Mesenchymal stem cell (in vitro differentiated cells and primary cell): ENCODE measurements around the gene TMEM108.

Experiments used
- DNase-seq: peaks from one replicate; pipeline ENCODE4 v3.0.0-alpha.2; 2013
- H2AFZ ChIP-seq: one replicate; pipeline ENCODE4 v1.6.1; 2013; ENCODE audit warnings: low read depth, mild to moderate bottlenecking, control low read depth, inconsistent platforms, low read length, moderate library complexity
- H2AK5ac ChIP-seq: 2 replicates; pipeline ENCODE4 v1.6.1; 2013; ENCODE audit warnings: low read length, moderate library complexity, mild to moderate bottlenecking, inconsistent platforms; ENCODE audit not compliant: severe bottlenecking
- H2BK120ac ChIP-seq: one replicate; pipeline ENCODE4 v1.6.1; 2013; ENCODE audit warnings: low read depth, mild to moderate bottlenecking, inconsistent platforms, low read length, moderate library complexity
- H2BK12ac ChIP-seq, 2 experiments: one replicate each; pipeline ENCODE4 v1.6.1; 2013; ENCODE audit warnings: inconsistent platforms in 2 of 2, low read length in 2 of 2, mild to moderate bottlenecking in 2 of 2, moderate library complexity in 2 of 2, control low read depth in 1 of 2
- H2BK15ac ChIP-seq: one replicate; pipeline ENCODE4 v1.6.1; 2013; ENCODE audit warnings: mild to moderate bottlenecking, low read depth, inconsistent platforms; ENCODE audit not compliant: poor library complexity, severe bottlenecking
- H2BK5ac ChIP-seq: 2 replicates; pipeline ENCODE4 v1.6.1; 2013; ENCODE audit warnings: low read depth, mild to moderate bottlenecking, low read length, control low read depth, inconsistent platforms; ENCODE audit not compliant: poor library complexity, severe bottlenecking
- H3K14ac ChIP-seq, 2 experiments: one replicate each; pipeline ENCODE4 v1.6.1; 2013; ENCODE audit warnings: inconsistent platforms in 2 of 2, low read length in 2 of 2, control low read depth in 1 of 2, mild to moderate bottlenecking in 1 of 2, moderate library complexity in 1 of 2
- H3K18ac ChIP-seq, 2 experiments: one replicate each; pipeline ENCODE4 v1.6.1; 2013; ENCODE audit warnings: inconsistent platforms in 2 of 2, low read length in 2 of 2, control low read depth in 1 of 2, low read depth in 1 of 2, mild to moderate bottlenecking in 1 of 2
- H3K23ac ChIP-seq, 2 experiments: one replicate each; pipeline ENCODE4 v1.6.1; 2013; ENCODE audit warnings: inconsistent platforms in 2 of 2, low read length in 2 of 2, mild to moderate bottlenecking in 2 of 2, moderate library complexity in 2 of 2, control low read depth in 1 of 2
- H3K27ac ChIP-seq: 2 replicates; pipeline ENCODE4 v1.5.1; 2013; ENCODE audit warnings: mild to moderate bottlenecking, moderate library complexity, low read length, control low read depth, inconsistent platforms; ENCODE audit not compliant: poor library complexity, severe bottlenecking
- H3K27me3 ChIP-seq, 2 experiments: 2 replicates each; pipeline versions ENCODE4 v1.6.1 to v1.7.0; 2013; ENCODE audit warnings: low read length in 2 of 2, mild to moderate bottlenecking in 2 of 2, moderate library complexity in 2 of 2, control low read depth in 1 of 2, inconsistent platforms in 1 of 2; ENCODE audit not compliant: control insufficient read depth in 1 of 2, insufficient read depth in 1 of 2
- H3K36me3 ChIP-seq, 2 experiments: 2 replicates each; pipeline versions ENCODE4 v1.6.1 to v1.7.0; 2013; ENCODE audit warnings: low read length in 2 of 2, control low read depth in 1 of 2, inconsistent platforms in 1 of 2, low read depth in 1 of 2, mild to moderate bottlenecking in 1 of 2; ENCODE audit not compliant: insufficient read depth in 2 of 2, control insufficient read depth in 1 of 2
- H3K4ac ChIP-seq, 2 experiments: one replicate each; pipeline ENCODE4 v1.6.1; 2013; ENCODE audit warnings: inconsistent platforms in 2 of 2, low read length in 2 of 2, mild to moderate bottlenecking in 2 of 2, moderate library complexity in 2 of 2, control low read depth in 1 of 2, low read depth in 1 of 2
- H3K4me1 ChIP-seq: 2 replicates; pipeline ENCODE4 v1.6.1; 2013; ENCODE audit warnings: low read depth, low read length, control low read depth; ENCODE audit not compliant: control insufficient read depth, insufficient read depth
- H3K4me2 ChIP-seq: 2 replicates; pipeline ENCODE4 v1.6.1; 2013; ENCODE audit warnings: low read length, mild to moderate bottlenecking, inconsistent platforms; ENCODE audit not compliant: poor library complexity, severe bottlenecking
- H3K4me3 ChIP-seq, 2 experiments: 2 replicates each; pipeline versions ENCODE4 v1.5.1 to v1.7.0; 2013; ENCODE audit warnings: low read length in 2 of 2, mild to moderate bottlenecking in 2 of 2, control low read depth in 1 of 2, low read depth in 1 of 2; ENCODE audit not compliant: insufficient read depth in 1 of 2
- H3K79me1 ChIP-seq: replicated peaks from 2 replicates; pipeline ENCODE4 v1.6.1; 2013; ENCODE audit warnings: mild to moderate bottlenecking, control low read depth, low read length, inconsistent platforms; ENCODE audit not compliant: poor library complexity, severe bottlenecking
- H3K9ac ChIP-seq: 2 replicates; pipeline ENCODE4 v1.7.0; 2013; ENCODE audit warnings: mild to moderate bottlenecking, low read length, moderate library complexity
- H3K9me3 ChIP-seq: 2 replicates; pipeline ENCODE4 v1.7.0; 2013; ENCODE audit warnings: mild to moderate bottlenecking, low read length; ENCODE audit not compliant: control insufficient read depth
- H4K8ac ChIP-seq: one replicate; pipeline ENCODE4 v1.6.1; 2013; ENCODE audit warnings: inconsistent platforms, mild to moderate bottlenecking, low read length, moderate library complexity
- H4K91ac ChIP-seq: one replicate; pipeline ENCODE4 v1.6.1; 2013; ENCODE audit warnings: mild to moderate bottlenecking, low read length, inconsistent platforms
- WGBS: methylation state at CpG from one replicate; pipeline ENCODE4 v1.1.7; 2013; ENCODE audit warnings: mixed read lengths; 5-methylcytosine and 5-hydroxymethylcytosine counted together

Gene TMEM108

DNA sequence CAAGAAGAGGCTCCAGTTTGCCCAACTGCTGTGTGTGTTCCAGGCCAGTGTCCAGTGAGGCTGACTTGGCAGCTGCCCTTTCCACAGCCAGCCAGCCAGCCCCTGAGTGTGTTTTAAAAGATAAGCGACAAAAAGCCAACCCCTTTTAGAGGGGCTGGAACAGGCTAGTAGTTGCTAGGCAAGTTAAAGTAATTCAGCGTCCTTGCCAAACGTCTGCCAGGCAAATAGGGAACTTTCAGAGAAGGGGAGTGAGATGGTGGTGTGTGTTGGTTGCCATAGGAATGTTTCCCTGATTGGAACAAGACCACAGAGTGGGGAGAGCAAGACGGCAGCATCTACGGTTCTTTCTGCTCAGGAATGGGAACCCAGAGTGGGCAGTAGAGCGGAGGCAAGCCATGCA lies 86.3 kb downstream of the TMEM108 start:
- H3K4me2 ChIP-seq: no peak overlapping the region
- peaks cover 0 to 3% of the 10 kb centered on the region in 2 experiments for H3K27me3 ChIP-seq
- no peak overlapping the region for H2BK12ac ChIP-seq
- no peak overlapping the region for H2BK120ac ChIP-seq
- H4K8ac ChIP-seq: no peak overlapping the region
- no peaks in the 10 kb centered on the region for H3K79me1 ChIP-seq
- H3K36me3 ChIP-seq: no peaks in the 10 kb centered on the region
- no peak overlapping the region for H3K27ac ChIP-seq
- H3K4me1 ChIP-seq: no peaks in the 10 kb centered on the region
- H3K18ac ChIP-seq: no peak overlapping the region
- no peak overlapping the region for H4K91ac ChIP-seq
- H3K9me3 ChIP-seq: no peaks in the 10 kb centered on the region
- no peak overlapping the region for H2BK15ac ChIP-seq
- no peak overlapping the region for H3K23ac ChIP-seq
- H3K4me3 ChIP-seq: no peak overlapping the region
- H2AFZ ChIP-seq: no peak overlapping the region
- H2AK5ac ChIP-seq: no peak overlapping the region
- DNase-seq: no peak
- no peak overlapping the region for H3K9ac ChIP-seq
- no peak overlapping the region for H2BK5ac ChIP-seq
- 66% methylated on average over 6 of the region's 6 CpGs for WGBS
- no peak overlapping the region for H3K14ac ChIP-seq
- no peak overlapping the region for H3K4ac ChIP-seq

DNA sequence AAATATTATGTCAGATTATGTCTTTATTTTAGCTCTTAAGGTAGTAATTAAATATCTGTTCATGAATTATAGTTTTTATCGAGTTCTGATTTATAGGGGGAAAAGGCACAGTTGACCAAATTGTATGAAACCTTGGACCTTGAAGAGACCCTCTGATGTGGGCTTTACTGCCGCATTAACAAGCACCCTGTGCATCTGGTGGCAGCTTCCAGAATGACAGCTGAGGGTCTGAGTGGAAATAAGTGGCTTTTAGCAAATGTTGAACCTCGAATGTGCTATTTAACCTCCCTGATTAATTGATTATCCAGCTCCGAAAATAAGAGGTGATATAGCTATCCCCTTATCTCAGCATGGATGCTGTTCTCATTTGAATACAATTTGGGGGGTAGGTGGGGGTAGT lies 87.0 kb downstream of the TMEM108 start:
- H2BK15ac ChIP-seq: no peak overlapping the region

DNA sequence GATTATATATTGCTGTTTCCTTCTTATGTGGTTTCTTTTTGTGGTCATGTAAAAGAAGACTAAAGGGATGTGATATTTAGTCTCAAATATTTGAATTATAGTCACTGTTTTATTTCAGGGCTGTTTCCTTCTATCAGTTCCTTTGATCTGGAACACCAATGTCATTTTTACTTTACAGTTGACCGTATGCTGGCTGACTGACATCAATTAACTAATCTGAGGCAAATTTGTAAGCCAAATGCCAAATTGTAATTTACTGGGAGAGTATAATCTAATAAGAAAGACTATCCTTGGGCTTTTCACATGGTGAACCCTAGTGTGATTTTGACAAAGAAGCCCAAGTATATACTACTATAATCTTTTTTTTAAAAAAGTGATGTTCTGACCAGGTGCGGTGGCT lies 87.6 kb downstream of the TMEM108 start:
- H3K4me3 ChIP-seq: no peak overlapping the region
- no peaks in the 10 kb centered on the region for H3K9me3 ChIP-seq
- H3K4ac ChIP-seq: no peak overlapping the region
- H2BK15ac ChIP-seq: no peak overlapping the region
- H3K27me3 ChIP-seq: peaks cover 0 to 3% of the 10 kb centered on the region in 2 experiments
- no CpG with 5 or more reads among the region's 2 CpGs for WGBS
- no peak overlapping the region for H3K27ac ChIP-seq
- H3K79me1 ChIP-seq: no peaks in the 10 kb centered on the region
- H2AFZ ChIP-seq: no peak overlapping the region
- H3K14ac ChIP-seq: no peak overlapping the region
- no peak overlapping the region for H2AK5ac ChIP-seq
- no peak overlapping the region for H2BK120ac ChIP-seq
- H3K4me1 ChIP-seq: no peaks in the 10 kb centered on the region
- no peak overlapping the region for H3K9ac ChIP-seq
- H4K8ac ChIP-seq: no peak overlapping the region
- DNase-seq: no peak
- H2BK5ac ChIP-seq: no peak overlapping the region
- no peak overlapping the region for H2BK12ac ChIP-seq
- H4K91ac ChIP-seq: no peak overlapping the region
- no peak overlapping the region for H3K4me2 ChIP-seq
- H3K23ac ChIP-seq: no peak overlapping the region
- no peak overlapping the region for H3K18ac ChIP-seq
- no peaks in the 10 kb centered on the region for H3K36me3 ChIP-seq

More for the DNA sequence above, 87.0 kb downstream of the TMEM108 start:
- peaks cover 0 to 3% of the 10 kb centered on the region in 2 experiments for H3K27me3 ChIP-seq
- no peaks in the 10 kb centered on the region for H3K79me1 ChIP-seq
- H3K4me3 ChIP-seq: no peak overlapping the region
- no peak overlapping the region for H2AK5ac ChIP-seq
- H3K18ac ChIP-seq: no peak overlapping the region
- WGBS: 84% methylated on average over 2 of the region's 4 CpGs
- H4K91ac ChIP-seq: no peak overlapping the region
- H3K9me3 ChIP-seq: no peaks in the 10 kb centered on the region
- H3K4me2 ChIP-seq: no peak overlapping the region
- no peak for DNase-seq
- no peak overlapping the region for H2BK12ac ChIP-seq
- no peak overlapping the region for H3K23ac ChIP-seq
- H3K36me3 ChIP-seq: no peaks in the 10 kb centered on the region
- no peaks in the 10 kb centered on the region for H3K4me1 ChIP-seq
- no peak overlapping the region for H3K14ac ChIP-seq
- H4K8ac ChIP-seq: no peak overlapping the region
- H3K27ac ChIP-seq: no peak overlapping the region
- H2BK5ac ChIP-seq: no peak overlapping the region
- no peak overlapping the region for H3K9ac ChIP-seq
- no peak overlapping the region for H2AFZ ChIP-seq
- no peak overlapping the region for H3K4ac ChIP-seq
- no peak overlapping the region for H2BK120ac ChIP-seq

DNA sequence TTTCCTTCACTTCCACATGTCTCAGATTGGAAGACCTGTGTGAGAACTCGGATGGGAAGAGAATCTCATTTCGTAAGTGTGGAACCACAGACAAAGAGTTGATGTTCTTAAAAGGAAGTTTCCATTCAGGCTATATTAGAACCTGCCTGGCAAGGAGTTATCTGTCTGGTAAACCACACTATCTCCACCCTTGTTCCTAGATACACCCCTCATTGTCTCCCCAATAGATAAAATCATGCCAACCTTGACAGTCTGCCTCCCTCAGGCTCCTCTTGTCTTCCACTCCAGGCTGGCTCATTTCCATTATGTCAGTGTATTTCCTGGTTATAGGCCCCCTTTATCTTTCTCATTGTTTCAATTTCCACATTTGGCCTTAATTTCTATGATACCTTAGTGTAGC lies 89.2 kb downstream of the TMEM108 start:
- Histone ChIP-seq H3K27ac (no peak overlapping the region), H3K18ac (no peak overlapping the region), H3K23ac (no peak overlapping the region), H3K4me1 (no peaks in the 10 kb centered on the region), H2BK120ac (no peak overlapping the region), H2AK5ac (no peak overlapping the region), H2AFZ (no peak overlapping the region), H3K36me3 (no peaks in the 10 kb centered on the region), H3K4me3 (no peak overlapping the region), H3K4ac (no peak overlapping the region), H4K91ac (no peak overlapping the region), H3K4me2 (no peak overlapping the region), H3K9ac (no peak overlapping the region), H4K8ac (no peak overlapping the region), H2BK12ac (no peak overlapping the region), H3K14ac (no peak overlapping the region), H3K9me3 (no peaks in the 10 kb centered on the region), H3K27me3 (peaks cover 0 to 3% of the 10 kb centered on the region in 2 experiments), H2BK15ac (no peak overlapping the region), H3K79me1 (no peaks in the 10 kb centered on the region), H2BK5ac (no peak overlapping the region)
- DNase-seq: no peak
- no CpG with 5 or more reads among the region's 2 CpGs for WGBS
